GM19395 (cell line): ENCODE results near the gene STK32C.
A peak's percentile ranks its signal among the peaks of the same experiment; 100 is the strongest.
"Not testable (repeated sequence)": the region's sequence is repeated elsewhere in the genome, so short reads cannot be mapped to it uniquely, and the experiment has no call there.

Experiments used
- ATAC-seq: cut with Tn5 transposase; IDR thresholded peaks from one replicate; pipeline ENCODE4 v1.9.1; 2021; ENCODE audit warnings: mild to moderate bottlenecking, moderate library complexity; ENCODE audit not compliant: unreplicated experiment

The STK32C gene

DNA sequence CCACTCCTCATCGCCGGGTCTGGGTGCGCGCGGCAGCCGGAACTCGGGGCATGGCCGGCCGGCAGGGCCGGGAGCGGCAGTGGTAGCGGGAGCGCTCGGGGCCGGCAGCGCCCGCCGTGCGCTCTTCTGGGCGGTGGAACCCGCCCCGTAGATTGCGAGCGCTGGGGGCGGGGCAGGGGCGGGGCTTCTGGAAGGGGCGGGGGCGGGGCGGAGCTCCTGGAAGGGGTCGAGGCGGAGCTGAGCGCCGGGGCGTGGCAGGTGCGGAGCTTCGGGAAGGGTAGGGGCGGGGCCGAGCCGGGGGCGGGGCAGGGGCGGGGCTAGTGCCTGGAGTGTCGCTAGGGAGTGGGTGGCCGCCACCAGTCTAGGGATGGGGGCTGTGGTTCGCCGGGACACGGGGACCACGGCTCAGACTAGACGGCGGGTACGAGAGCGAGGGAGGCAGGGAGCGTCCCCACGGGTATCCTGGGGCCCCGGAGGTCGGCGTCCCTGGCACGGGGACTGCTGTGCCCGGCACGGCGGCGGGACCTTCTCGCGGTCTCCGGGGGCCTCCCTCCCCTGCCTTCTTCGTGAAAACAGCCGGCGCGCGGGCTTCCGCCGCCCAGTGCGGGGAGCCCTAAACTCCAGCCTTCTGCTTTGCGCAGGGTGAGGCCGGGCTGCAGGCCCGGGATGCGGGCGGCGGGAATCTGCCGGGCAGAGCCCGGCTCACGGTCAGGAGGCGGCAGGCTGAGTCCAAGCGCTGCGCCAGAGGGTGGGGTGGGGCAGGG, at the start of gene STK32C:
Gene STK32C (minus strand): TSS at position 128 of the 764 bp plus-strand sequence. CDS start 117 bp downstream, at position 11.
- ATAC-seq, result peak; percentile 64

DNA sequence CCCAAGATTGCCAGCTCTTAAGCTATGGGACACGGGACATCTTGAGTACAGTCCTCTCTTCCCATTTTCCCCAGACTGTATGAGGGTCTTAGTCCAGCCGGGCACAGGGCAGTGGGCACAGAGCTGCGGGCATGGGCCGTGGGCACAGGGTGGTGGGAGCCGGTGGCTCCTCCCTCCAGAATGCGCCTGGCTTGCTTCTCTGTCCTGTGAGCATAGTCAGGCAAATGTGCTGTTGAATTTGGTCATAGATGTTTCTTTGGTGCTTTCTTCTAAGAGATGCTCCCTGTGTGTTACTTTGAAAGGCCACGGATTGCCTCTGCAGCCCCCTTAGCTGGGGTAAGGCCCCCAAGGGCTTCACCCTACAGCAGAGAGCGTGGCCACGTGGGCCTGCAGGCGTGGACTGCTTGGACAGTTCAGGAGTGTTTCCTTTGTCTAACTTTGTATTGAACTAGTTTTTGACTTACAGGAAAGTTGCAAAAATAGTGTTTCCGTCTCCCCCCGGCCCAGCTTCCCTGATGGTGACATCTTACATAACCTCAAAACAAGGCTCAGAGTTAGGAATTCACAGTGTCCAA, 49.0 kb upstream of the STK32C start:
- ATAC-seq, result no peak

DNA sequence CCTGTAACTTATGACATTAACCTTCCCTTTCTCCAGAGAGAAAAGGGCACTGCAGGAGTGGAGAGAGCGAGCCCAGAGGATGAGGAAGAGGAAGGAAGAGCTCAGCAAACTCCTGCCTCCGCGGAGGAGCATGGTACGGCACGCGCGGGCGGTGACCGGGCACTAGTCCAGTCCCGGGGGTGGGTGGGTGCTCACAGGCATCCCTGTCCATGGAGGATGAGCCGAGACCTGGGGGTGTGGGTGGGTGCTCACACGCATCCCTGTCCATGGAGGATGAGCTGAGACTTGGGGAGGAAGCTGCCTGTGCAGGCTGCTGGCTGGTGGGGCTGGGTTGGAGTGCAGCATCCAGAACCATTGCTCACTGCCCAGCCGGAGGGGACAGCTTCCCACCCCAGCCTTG, 48.0 kb upstream of the STK32C start:
- ATAC-seq, result no peak

DNA sequence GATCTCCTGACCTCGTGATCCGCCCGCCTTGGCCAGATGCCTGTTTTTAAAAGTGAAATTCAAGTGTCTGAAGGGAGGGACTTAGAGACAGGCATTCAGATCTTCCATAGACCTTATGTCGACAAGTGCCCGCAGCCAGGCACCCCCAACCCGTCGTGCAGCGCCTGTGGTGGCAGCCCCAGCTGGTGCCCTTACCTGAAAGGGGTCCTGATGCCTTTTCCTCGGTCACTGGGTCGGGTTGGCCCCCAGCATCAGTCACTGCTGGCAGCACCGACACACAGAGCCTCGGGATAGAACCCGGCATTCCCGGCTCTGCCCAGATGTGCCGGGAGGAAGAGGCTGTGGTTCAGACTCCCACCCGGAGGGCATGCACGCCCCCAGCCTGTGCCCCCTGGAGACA, 47.5 kb upstream of the STK32C start:
- ATAC-seq, result no peak

DNA sequence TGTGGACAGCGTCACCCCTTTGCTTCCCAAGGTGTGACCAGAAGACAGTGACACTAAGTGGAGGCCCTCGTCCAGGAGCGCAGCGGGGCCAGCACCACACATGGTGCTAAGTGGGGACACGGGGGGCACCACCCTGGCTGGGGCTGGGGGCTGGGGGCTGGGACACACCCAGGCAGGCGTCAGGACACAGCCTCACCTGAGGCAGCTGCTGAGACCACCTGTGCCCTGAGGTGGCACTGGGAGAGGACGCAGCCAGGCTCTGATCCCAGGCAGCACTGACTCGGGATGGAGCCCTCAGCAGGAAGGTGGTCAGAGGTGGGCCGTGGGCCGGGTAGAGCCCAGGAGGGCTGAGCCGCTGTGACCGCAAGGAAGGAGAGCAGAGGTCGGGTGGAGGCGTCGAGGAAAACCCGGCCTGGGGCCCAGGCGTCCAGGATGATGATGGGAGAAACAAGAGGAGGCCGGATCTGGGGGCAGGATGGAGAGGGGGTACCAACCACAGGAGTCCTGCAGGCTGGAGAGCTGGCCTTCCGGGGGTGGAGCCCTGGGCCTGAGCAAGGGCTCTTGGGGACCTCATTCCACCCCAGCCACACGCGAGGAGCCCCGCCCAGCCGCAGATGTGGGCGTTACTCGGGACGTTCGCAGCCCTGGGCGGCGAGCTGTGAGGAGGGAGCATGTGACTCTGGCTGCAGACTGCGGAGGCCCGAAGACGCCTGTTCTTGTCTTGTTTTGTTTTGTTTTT, 46.8 kb upstream of the STK32C start:
- ATAC-seq, result no peak

DNA sequence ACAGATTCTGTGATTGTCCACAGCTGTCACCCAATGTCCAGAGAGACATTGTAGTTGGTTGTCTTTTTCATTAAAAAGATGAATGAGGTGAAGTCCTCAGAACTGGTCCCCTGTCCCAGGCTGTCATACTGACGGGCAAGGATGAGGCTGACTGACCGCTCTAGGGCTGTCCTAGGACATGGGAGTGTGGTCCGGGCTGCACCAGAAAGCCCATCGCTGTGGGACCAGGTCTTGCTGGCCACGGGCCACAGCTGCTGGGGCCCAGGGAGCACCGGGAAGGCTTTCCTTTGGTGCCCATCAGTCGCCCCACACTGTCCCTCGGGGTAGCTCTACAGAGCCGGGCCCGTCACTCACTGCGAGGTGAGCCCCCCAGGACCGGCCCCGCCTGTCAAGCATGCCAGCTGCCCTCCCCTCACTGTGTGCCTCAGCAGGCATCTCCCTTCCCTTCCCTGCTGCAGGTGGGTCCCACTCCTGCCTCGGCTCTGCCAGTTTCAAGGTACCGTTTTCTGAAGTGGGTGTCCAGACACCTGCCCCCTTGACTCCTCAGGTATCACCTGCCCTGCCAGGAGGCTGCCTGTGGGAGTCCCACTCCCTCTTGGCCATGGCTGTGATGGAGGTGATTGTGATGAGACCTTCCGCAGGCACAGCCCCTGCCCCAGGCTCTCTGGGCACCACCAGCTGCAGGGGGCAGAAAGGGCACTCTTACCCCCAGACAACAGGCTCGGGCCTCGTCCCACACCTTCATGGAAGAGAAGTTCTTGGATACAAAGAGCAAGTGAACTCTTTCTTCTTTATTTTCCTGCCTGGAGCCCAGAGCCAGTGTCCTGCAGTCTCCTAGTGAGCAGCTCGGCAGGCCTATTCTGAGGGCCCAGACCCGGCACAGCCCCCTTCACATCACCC, 46.0 kb upstream of the STK32C start:
- ATAC-seq, result no peak

DNA sequence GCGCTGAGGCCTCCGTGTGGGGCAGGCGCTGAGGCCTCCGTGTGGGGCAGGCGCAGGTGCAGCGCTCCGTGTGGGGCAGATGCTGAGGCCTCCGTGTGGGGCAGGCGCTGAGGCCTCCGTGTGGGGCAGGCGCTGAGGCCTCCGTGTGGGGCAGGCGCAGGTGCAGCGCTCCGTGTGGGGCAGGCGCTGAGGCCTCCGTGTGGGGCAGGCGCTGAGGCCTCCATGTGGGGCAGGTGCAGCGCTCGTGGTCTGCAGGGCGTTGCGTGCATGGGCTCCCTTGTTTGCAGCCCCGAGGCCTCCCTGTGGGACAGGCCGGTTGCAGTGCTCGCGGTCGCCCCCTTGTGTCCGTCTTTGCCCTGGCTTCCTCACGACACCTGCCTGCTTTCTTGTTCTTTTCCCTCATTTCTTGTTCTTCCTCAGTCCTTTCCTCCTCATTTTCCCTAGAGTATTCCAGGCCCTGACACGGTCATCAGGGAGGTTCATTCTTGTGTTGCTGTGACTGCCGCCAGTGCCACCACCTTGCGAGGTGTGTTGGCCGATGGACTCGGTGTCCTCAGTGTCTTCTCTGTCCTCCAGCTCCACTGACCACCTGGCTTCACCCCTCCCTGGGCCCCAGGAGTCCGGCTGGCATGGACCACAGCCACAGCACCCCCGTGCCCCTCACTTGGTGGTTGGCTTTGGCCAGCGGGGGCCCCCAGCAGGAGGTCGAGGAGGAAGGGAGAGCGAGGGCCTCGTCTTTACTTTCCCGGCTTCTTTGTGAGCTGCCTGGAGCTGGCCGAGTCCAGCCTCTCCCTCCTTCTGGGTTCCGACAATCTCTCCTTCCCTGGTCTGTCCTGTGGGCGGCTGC, 44.9 kb upstream of the STK32C start:
- not testable (repeated sequence) for ATAC-seq

DNA sequence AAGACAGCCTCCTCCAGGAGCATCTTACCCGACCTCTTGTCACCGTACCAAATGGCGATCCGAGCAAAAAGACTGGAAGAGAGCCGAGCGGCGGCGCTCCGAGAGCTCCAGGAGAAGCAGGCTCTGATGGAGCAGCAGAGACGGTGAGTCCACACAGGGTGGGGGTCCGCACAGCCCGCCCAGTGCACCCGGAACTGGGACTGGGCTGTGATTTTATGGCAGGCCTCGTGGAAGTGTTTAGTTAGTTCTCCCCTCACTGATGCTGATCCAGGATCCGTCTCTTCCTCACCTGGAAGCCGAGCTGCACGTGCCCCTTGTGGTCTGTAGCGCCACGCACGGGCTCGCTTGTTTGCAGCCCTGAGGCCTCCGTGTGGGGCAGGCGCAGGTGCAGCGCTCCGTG, 43.9 kb upstream of the STK32C start:
- no peak for ATAC-seq

DNA sequence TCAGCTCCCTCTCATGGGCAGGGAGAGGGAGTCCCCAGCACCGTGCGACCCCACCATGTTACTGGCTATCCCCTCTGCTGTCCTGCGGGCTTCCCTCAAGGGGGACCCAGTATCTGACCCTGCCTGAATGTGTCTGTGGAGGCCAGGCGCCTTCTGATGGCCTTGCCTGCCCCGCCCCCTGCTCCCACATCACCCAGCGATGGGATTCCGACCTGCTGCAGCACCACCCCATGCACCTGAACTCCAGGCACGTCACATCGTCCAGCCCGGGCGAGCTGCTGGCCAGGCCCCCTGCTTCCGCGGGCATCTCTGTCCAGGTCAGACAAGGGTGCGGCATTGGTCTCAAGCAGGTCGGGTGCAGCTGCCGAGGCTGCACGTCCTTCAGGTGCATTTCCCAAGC, 43.2 kb upstream of the STK32C start:
- no peak for ATAC-seq

DNA sequence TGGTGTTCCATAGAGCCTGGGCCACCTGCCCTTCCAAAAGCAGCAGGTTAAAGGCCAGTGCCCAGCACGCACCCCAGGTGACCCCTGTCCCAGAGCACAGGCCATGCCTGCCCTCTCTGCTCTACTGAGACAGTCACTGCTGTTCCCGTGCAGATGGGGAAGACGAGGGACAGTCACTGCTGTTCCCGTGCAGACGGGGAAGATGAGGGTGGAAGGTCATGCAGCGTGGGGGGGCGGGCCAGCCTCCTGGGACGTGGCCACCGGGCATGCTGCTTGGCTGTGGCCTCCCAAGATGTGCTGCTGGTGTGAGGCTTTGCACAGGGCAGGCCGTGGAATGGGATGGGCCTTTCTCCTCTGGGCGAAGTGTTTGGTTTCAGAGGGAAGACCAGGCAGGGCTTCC, 42.6 kb upstream of the STK32C start:
- ATAC-seq, result no peak

DNA sequence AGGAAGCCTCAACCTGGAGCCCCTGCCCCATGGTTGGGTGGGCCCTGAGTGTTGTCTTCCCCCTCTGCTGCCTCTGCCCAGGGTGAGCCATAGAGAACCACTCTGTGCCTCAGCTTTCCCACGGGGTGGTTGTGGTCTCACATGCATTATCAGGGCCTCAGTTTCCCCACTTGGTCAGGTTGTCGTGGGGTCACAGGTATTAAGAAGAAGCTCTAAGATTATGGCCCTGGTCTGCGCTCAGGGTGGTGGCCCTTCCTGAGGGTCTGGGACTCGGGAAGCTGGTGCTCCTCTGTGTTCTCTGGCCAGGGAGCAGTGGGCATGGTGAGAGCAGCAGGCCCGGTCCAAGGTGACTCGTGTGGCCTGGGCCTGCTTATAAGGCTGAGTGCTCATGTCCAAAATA, 42.0 kb upstream of the STK32C start:
- ATAC-seq, result no peak

DNA sequence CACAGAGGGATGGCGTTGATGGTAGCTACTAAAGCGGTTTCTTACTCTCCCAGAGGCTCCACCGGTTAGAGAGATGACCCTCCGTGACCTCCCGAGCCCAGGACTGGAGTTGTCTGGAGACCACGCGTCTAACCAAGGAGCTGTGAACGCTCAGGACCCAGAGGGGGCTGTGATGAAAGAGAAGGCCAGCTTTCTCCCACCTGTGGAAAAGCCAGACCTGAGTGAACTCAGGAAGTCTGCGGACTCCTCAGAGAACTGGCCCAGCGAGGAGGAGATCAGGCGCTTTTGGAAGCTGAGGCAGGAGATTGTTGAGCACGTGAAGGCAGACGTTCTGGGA, 40.1 kb upstream of the STK32C start:
- ATAC-seq, result no peak

DNA sequence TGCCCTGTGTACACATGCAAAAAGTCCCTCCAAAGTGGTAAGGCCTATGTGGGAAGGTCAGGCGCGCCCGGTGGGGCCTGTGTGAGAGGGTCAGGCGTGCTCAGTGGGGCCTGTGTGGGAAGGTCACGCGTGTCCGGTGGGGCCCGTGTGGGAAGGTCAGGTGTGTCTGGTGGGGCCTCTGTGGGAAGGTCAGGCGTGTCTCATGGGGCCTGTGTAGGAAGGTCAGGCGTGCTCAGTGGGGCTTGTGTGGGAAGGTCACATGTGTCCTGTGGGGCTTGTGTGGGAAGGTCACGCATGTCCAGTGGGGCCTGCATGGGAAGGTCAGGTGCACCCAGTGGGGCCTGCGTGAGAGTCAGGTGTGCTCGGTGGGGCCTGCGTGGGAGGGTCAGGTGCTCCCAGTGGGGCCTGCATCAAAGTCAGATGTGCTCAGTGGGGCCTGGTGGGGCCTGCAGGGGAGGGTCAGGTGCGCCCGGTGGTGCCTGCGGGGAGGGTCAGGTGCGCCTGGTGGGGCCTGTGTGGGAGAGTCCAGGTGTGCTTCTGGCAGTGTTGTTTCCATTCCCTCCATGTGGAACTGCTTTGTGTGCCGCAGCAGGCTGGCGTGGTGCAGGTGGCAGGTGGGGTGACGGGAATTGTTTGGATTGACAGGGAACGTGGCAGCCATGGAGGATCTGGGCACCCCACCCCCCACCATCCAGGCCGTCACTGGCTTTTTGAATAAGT, 39.6 kb upstream of the STK32C start:
- ATAC-seq, result no peak

DNA sequence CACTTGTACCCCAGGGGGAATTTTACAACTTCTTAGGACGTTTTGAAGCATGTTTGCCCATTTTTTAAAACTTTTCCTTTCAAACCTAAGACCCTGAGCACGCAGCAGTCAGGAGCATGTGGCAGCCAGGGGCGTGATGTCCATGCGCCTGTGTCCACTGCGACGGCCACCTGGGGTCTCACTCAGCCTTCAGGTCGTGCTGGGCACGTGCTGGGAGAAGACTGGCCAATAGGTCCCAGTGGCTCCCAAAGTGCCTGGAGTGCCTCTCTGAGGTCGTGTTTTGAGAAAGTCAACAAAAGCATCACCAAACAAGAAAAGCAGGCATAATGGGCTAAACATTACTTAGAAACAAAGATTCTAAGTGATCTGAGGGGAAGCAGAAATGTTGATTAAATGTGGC, 39.1 kb upstream of the STK32C start:
- no peak for ATAC-seq

DNA sequence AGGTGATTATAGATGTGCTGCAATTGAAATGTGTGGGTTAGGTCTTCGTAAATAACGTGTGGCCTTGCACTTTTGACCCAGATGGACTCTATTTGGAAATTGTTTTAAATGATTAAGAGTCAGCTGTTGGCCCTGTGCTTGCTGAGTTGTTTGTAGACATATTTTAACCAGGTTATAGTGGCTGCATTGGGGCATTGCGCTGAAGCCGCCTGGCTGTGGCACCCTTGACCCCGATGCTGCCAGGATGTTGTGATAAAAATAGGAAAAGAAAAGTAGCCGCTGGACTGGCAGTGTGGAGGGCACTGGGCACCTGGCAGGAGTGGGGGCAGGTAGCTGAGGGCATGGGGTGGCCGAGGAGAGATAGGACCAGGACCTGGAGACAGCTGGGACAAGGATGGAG, 37.6 kb upstream of the STK32C start:
- no peak for ATAC-seq

DNA sequence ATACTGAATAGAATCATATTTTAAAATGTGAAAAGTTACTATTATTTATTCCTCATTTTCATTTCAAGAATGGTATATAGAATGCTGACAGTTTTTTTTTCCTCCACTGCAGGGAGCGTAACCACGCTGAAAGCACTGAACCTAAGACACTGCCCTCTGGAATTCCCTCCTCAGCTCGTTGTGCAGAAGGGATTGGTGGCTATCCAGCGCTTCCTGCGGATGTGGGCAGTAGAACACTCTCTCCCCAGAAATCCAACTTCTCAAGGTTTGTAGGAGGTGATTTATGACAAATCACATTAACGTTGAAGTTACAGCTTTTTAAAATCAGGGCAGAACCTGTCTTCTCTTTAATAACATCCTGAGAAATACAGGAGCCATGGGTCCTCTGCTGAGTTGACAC, 36.6 kb upstream of the STK32C start:
- ATAC-seq, result no peak

DNA sequence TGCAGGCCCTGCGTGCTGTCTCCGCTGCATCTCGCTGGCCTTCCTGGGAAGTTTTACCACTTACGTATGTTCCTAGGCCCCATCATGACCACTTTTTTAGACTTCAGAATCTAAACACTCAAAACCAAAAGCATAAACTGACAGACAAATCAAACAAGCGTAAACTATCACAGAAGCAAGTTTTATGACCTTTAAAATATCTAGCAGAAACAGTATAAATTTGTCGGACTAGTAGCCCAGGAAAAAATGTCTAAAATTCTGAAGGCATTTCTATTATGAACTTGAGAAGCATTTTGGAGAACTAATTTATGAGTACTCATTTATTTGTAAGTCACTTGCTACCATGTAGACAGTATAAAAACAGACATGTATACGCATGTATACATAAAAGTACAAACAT, 34.8 kb upstream of the STK32C start:
- no peak for ATAC-seq

DNA sequence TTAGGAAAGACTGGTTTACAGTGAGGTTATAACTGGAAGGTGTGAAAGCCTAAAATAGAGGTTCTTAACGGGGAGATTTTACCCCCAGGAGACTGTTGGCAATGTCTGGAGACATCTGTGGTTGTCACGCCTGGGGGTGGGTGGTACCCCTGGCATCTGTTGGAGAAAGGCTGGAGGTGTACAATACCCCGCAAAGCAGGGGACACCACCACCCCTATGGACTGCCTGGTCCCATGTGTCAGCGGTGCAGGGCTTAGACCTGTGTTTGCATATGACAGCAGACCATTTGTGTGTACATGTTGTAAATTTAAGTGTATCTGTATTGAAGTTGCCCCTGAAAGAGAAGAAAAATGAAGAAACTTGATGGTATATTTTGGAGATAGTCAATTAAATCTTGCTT, 34.0 kb upstream of the STK32C start:
- ATAC-seq, result no peak

DNA sequence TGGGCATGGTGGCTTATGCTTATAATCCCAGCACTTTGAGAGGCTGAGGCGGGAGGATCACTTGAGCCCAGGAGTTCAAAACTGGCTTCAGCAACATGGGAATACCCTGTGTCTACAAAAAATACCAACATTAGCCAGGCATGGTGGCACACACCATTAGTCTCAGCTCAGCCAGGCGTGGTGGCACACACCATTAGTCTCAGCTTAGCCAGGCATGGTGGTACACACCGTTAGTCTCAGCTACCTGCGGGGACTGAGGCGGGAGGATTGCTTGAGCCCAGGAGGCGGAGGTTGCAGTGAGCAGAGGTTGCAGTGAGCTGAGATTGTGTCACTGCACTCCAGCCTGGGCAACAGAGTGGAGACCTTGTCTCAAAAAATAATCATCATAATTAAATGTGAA, 33.3 kb upstream of the STK32C start:
- no peak for ATAC-seq

DNA sequence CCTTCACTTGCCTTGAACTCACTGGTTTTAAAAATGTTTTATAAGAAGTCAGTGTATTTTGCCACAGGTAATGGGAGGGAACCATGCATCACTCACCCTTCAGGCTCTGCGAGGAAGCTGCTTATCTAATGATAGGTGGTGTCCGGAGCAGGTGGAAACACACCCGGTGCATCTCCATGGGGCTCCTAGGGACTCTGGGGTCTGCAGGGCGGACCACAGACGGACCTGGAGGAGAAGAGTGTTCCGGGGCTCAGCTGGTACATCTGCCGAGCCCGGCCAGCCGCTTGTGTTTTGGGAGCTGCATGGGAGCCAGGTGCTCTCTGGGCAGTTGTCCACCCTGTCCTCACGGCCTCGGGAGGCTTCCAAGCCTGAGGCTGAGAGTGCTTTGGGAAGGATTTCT, 31.5 kb upstream of the STK32C start:
- no peak for ATAC-seq
